H9 (cell line): ENCODE results near the gene EPYC. TPM values are rescaled to one million over a fixed set of nuclear protein-coding genes. Genes with fewer than 3 reads are reported as not detected.

Experiments
- DNase-seq: peaks from one replicate; pipeline ENCODE4 v3.0.0-alpha.2; 2017
- H2AFZ ChIP-seq: one replicate; pipeline ENCODE4 v1.6.1; 2013; ENCODE audit warnings: mild to moderate bottlenecking, low read length, control low read depth, moderate library complexity
- H2AK5ac ChIP-seq: 2 replicates; pipeline ENCODE4 v1.6.1; 2013; ENCODE audit warnings: low read length, control low read depth, mixed read lengths; ENCODE audit not compliant: insufficient read length
- H2BK120ac ChIP-seq: one replicate; pipeline ENCODE4 v1.6.1; 2013; ENCODE audit warnings: low read depth, mild to moderate bottlenecking, low read length, control low read depth, inconsistent platforms; ENCODE audit not compliant: poor library complexity, severe bottlenecking
- H2BK12ac ChIP-seq: 2 replicates; pipeline ENCODE4 v1.6.1; 2013; ENCODE audit warnings: low read length, control low read depth, mixed read lengths, low read depth; ENCODE audit not compliant: insufficient read length
- H2BK15ac ChIP-seq: 2 replicates; pipeline ENCODE4 v1.6.1; 2013; ENCODE audit warnings: low read depth, low read length, control low read depth
- H2BK20ac ChIP-seq: one replicate; pipeline ENCODE4 v1.6.1; 2013; ENCODE audit warnings: low read depth, mild to moderate bottlenecking, low read length, control low read depth, inconsistent platforms; ENCODE audit not compliant: poor library complexity, severe bottlenecking
- H2BK5ac ChIP-seq: 2 replicates; pipeline ENCODE4 v1.6.1; 2013; ENCODE audit warnings: low read length, control low read depth, mixed read lengths; ENCODE audit not compliant: insufficient read length
- H3K14ac ChIP-seq: 2 replicates; pipeline ENCODE4 v1.6.1; 2013; ENCODE audit warnings: low read length, control low read depth; ENCODE audit not compliant: insufficient read depth
- H3K18ac ChIP-seq: 2 replicates; pipeline ENCODE4 v1.6.1; 2013; ENCODE audit warnings: low read depth, mild to moderate bottlenecking, mixed read lengths, low read length, control low read depth; ENCODE audit not compliant: insufficient read length
- H3K23ac ChIP-seq: 2 replicates; pipeline ENCODE4 v1.6.1; 2013; ENCODE audit warnings: low read length, control low read depth, mixed read lengths, low read depth; ENCODE audit not compliant: insufficient read length
- H3K23me2 ChIP-seq: 2 replicates; pipeline ENCODE4 v1.6.1; 2013; ENCODE audit warnings: low read depth, mild to moderate bottlenecking, mixed read lengths, low read length, control low read depth; ENCODE audit not compliant: insufficient read length, poor library complexity, severe bottlenecking
- H3K27ac ChIP-seq: 2 replicates; pipeline ENCODE4 v1.5.1; 2013; ENCODE audit warnings: low read length, control low read depth, mixed read lengths, low read depth; ENCODE audit not compliant: insufficient read length
- H3K27me3 ChIP-seq: 2 replicates; pipeline ENCODE4 v1.6.1; 2013; ENCODE audit warnings: low read length, control low read depth, inconsistent platforms; ENCODE audit not compliant: insufficient read depth
- H3K4ac ChIP-seq: 2 replicates; pipeline ENCODE4 v1.6.1; 2013; ENCODE audit warnings: low read depth, mild to moderate bottlenecking, control low read depth, inconsistent platforms, low read length, moderate library complexity
- H3K4me1 ChIP-seq: 2 replicates; pipeline ENCODE4 v1.6.1; 2013; ENCODE audit warnings: low read length, control low read depth, inconsistent platforms; ENCODE audit not compliant: insufficient read depth
- H3K4me2 ChIP-seq: 2 replicates; pipeline ENCODE4 v1.6.1; 2013; ENCODE audit warnings: low read length, control low read depth, mixed read lengths; ENCODE audit not compliant: insufficient read length, insufficient read depth
- H3K56ac ChIP-seq: 2 replicates; pipeline ENCODE4 v1.6.1; 2013; ENCODE audit warnings: low read depth, mild to moderate bottlenecking, mixed read lengths, low read length, control low read depth; ENCODE audit not compliant: insufficient read length
- H3K79me1 ChIP-seq: 2 replicates; pipeline ENCODE4 v1.6.1; 2013; ENCODE audit warnings: low read depth, mild to moderate bottlenecking, moderate library complexity, low read length, control low read depth, inconsistent platforms; ENCODE audit not compliant: insufficient read depth, poor library complexity, severe bottlenecking
- H3K79me2 ChIP-seq: 2 replicates; pipeline ENCODE4 v1.6.1; 2013; ENCODE audit warnings: low read length, control low read depth, inconsistent platforms; ENCODE audit not compliant: insufficient read depth
- H3K9ac ChIP-seq: 2 replicates; pipeline ENCODE4 v1.6.1; 2013; ENCODE audit warnings: low read length, control low read depth, mixed read lengths; ENCODE audit not compliant: insufficient read length; ENCODE audit errors: extremely low read depth
- H3K9me3 ChIP-seq: one replicate; pipeline ENCODE4 v1.6.1; 2013; ENCODE audit warnings: low read depth, low read length, inconsistent platforms; ENCODE audit not compliant: control insufficient read depth
- H3T11ph ChIP-seq: one replicate; pipeline ENCODE4 v1.6.1; 2013; ENCODE audit warnings: mild to moderate bottlenecking, low read length, control low read depth, inconsistent platforms
- H4K20me1 ChIP-seq: one replicate; pipeline ENCODE4 v1.6.1; 2013; ENCODE audit not compliant: control insufficient read depth, insufficient read length, insufficient read depth
- H4K5ac ChIP-seq: 2 replicates; pipeline ENCODE4 v1.6.1; 2013; ENCODE audit warnings: low read depth, mild to moderate bottlenecking, mixed read lengths, low read length, control low read depth; ENCODE audit not compliant: insufficient read length
- H4K8ac ChIP-seq: replicated peaks from 2 replicates; pipeline ENCODE4 v1.6.1; 2013; ENCODE audit warnings: low read length, control low read depth, mixed read lengths, low read depth; ENCODE audit not compliant: insufficient read length
- H4K91ac ChIP-seq: 2 replicates; pipeline ENCODE4 v1.6.1; 2013; ENCODE audit warnings: low read depth, mild to moderate bottlenecking, moderate library complexity, mixed read lengths, low read length, control low read depth; ENCODE audit not compliant: insufficient read length
- H3K27ac Mint-ChIP-seq, 3 experiments: 2 replicates in 2 of 3; 3 replicates in 1 of 3; pipeline ENCODE4 v1.8.0; 2020 to 2021; ENCODE audit warnings: mixed read lengths in 3 of 3, mild to moderate bottlenecking in 1 of 3, moderate library complexity in 1 of 3
- H3K27me3 Mint-ChIP-seq: 2 replicates; pipeline ENCODE4 v1.8.0; 2021; ENCODE audit warnings: low read depth, mild to moderate bottlenecking, moderate library complexity, mixed read lengths
- H3K36me3 Mint-ChIP-seq, 3 experiments: 2 replicates in 2 of 3; 3 replicates in 1 of 3; pipeline ENCODE4 v1.8.0; 2020 to 2021; ENCODE audit warnings: low read depth in 3 of 3, mixed read lengths in 3 of 3; ENCODE audit not compliant: insufficient read depth in 1 of 3
- H3K4me1 Mint-ChIP-seq, 2 experiments: 2 replicates each; pipeline ENCODE4 v1.8.0; 2020; ENCODE audit warnings: mixed read lengths in 2 of 2
- H3K4me3 Mint-ChIP-seq, 2 experiments: 2 replicates in 1 of 2; 3 replicates in 1 of 2; pipeline ENCODE4 v1.8.0; 2020 to 2021; ENCODE audit warnings: mild to moderate bottlenecking in 2 of 2, mixed read lengths in 2 of 2, moderate library complexity in 1 of 2
- H3K9me3 Mint-ChIP-seq, 2 experiments: 2 replicates in 1 of 2; 3 replicates in 1 of 2; pipeline ENCODE4 v1.8.0; 2020; ENCODE audit warnings: mild to moderate bottlenecking in 2 of 2, mixed read lengths in 2 of 2, moderate library complexity in 1 of 2
- WGBS: extraction: QIAGEN DNeasy Blood & Tissue Kit; methylation state at CpG from one replicate; pipeline ENCODE4 v1.1.7; 2013; ENCODE audit warnings: missing lambda C conversion rate, low lambda C conversion rate, mixed read lengths; ENCODE audit not compliant: insufficient read length; ENCODE audit errors: extremely low coverage; 5-methylcytosine and 5-hydroxymethylcytosine counted together
- total RNA-seq: library from RNA; stranded (reverse); gene quantifications from 2 replicates; pipeline ENCODE4 v1.2.1, GENCODE V29; 2021
- TF ChIP-seq, protein P1 (sequence below): fragments of 200-600 bp; sonication (generic); conservative IDR thresholded peaks from 3 replicates; pipeline ENCODE4 v1.8.0; 2021; ENCODE audit warnings: antibody characterized with exemption, mild to moderate bottlenecking

EPYC gene
- total RNA-seq, 1 experiment from 2014 or later, result not detected

DNA sequence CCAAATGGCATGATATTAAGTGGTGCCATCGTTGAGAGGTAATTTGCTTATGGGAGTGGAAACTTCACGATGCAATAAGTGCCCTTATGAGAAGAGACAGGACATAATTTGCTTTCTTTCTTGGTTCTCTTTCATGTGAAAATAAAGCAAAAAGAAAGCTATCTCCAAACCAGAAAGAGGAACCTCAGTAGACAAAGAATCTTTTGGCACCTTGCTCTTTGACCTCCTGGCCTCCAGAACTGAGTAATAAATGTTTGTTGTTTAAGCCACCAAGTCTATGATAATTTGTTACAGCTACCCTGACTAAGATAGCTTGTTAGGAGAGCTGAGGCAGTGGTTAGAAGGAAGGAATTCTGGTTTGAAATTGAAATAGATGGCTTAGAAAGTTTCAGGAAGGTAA lies 89.4 kb downstream of the EPYC start:
- Histone ChIP-seq H2BK5ac (no peak overlapping the region), H4K5ac (no peak overlapping the region), H3K4ac (no peak overlapping the region), H4K20me1 (no peaks in the 10 kb centered on the region), H4K8ac (no peak overlapping the region), H3K56ac (no peak overlapping the region), H3K79me1 (no peaks in the 10 kb centered on the region), H2AK5ac (no peak overlapping the region), H3K27ac (no peak overlapping the region), H3K27me3 (no peaks in the 10 kb centered on the region), H3K23ac (no peak overlapping the region), H3K4me2 (no peak overlapping the region), H3K18ac (no peak overlapping the region), H2BK12ac (no peak overlapping the region), H3K9me3 (no peaks in the 10 kb centered on the region), H3K14ac (no peak overlapping the region), H2AFZ (no peak overlapping the region), H3T11ph (no peak overlapping the region), H2BK20ac (no peak overlapping the region), H3K79me2 (no peaks in the 10 kb centered on the region), H4K91ac (no peak overlapping the region), H2BK120ac (no peak overlapping the region), H2BK15ac (no peak overlapping the region), H3K4me1 (no peaks in the 10 kb centered on the region), H3K9ac (no peak overlapping the region), H3K23me2 (no peaks in the 10 kb centered on the region)
- no peak overlapping the region for H3K27ac Mint-ChIP-seq
- no peaks in the 10 kb centered on the region for H3K27me3 Mint-ChIP-seq
- H3K4me3 Mint-ChIP-seq, result no peak overlapping the region
- no peak for DNase-seq
- WGBS, result no CpG with 5 or more reads among the region's 2 CpGs
- peaks cover 8% of the 10 kb centered on the region in 2 experiments for H3K4me1 Mint-ChIP-seq
- peaks cover 6% of the 10 kb centered on the region in 2 experiments; a peak in 4 of 5 replicates for H3K9me3 Mint-ChIP-seq
- peaks cover 0 to 4% (median 0%) of the 10 kb centered on the region in 3 experiments; a peak in 2 of 7 replicates for H3K36me3 Mint-ChIP-seq
- TF ChIP-seq, protein P1, sequence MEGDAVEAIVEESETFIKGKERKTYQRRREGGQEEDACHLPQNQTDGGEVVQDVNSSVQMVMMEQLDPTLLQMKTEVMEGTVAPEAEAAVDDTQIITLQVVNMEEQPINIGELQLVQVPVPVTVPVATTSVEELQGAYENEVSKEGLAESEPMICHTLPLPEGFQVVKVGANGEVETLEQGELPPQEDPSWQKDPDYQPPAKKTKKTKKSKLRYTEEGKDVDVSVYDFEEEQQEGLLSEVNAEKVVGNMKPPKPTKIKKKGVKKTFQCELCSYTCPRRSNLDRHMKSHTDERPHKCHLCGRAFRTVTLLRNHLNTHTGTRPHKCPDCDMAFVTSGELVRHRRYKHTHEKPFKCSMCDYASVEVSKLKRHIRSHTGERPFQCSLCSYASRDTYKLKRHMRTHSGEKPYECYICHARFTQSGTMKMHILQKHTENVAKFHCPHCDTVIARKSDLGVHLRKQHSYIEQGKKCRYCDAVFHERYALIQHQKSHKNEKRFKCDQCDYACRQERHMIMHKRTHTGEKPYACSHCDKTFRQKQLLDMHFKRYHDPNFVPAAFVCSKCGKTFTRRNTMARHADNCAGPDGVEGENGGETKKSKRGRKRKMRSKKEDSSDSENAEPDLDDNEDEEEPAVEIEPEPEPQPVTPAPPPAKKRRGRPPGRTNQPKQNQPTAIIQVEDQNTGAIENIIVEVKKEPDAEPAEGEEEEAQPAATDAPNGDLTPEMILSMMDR, result no peak

Other genes with a start within 250 kb of the EPYC start
- gene CCER1, start 49.8 kb downstream of the EPYC start, total RNA-seq, result not detected in 2 replicates
- gene KERA, start 53.1 kb upstream of the EPYC start, total RNA-seq, result not detected in 2 replicates
- gene LUM, start 106.5 kb upstream of the EPYC start, total RNA-seq, result not detected in 2 replicates
- gene DCN, start 177.8 kb upstream of the EPYC start, total RNA-seq, result not detected in 2 replicates